Fibroblast of mammary gland (primary cell): ENCODE measurements around the gene YJEFN3.

Experiments
- DNase-seq: peaks from one replicate; pipeline ENCODE4 v3.0.0-alpha.2; 2010; ENCODE audit warnings: low read depth
- H3K4me3 ChIP-seq: 2 replicates; pipeline ENCODE4 v1.5.1; 2011; ENCODE audit warnings: low read depth, mild to moderate bottlenecking, low read length, moderate library complexity; ENCODE audit not compliant: control insufficient read depth
- TF ChIP-seq, protein P1 (sequence below): conservative IDR thresholded peaks from 2 replicates; pipeline ENCODE4 v1.5.1; 2011; ENCODE audit warnings: low read depth, low read length, inconsistent platforms; ENCODE audit not compliant: control insufficient read depth, insufficient read depth

Gene YJEFN3

DNA sequence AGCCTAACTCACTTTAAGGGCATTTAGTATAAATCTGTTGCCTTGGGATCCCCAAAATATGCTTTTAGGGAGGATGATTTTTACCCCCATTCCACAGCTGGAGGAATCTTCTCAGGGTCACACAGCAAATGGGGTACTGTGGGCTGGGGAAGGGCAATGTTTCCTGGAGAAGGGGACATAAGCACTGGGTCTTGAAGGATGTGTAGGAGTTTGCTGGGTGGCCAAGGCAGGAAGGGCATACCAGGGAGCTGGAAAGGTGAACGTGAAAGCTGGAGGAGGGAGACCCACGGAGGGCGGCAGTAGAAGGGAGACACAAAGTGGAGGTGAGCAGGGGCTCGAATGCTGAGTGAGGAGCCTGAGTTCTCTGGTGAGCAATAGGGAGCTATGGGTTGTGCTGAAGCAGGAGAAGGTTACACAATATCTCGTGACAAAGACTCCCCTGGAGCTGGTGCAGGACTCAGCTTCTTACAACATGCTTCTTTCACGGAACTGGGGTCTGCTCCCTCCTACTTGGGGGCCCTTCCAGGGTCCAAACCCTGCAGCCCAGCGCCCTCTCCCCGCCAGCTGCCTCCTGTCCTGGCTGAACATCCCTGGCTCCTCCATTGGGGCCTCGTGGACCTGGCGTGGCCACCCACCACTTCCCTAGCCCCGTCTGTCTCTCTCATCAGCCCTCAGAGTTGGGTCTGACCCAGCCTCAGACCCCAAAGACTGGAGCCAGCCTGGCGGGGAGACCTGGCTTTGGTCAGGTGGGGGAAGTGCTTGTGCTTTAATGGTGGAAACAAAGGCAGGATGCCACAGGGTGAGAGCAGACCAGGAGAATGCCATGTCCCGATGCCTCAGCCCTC is 20.4 kb downstream of the YJEFN3 start:
- peak; percentile 34 for DNase-seq
- no peak overlapping the region for H3K4me3 ChIP-seq
- TF ChIP-seq, protein P1, sequence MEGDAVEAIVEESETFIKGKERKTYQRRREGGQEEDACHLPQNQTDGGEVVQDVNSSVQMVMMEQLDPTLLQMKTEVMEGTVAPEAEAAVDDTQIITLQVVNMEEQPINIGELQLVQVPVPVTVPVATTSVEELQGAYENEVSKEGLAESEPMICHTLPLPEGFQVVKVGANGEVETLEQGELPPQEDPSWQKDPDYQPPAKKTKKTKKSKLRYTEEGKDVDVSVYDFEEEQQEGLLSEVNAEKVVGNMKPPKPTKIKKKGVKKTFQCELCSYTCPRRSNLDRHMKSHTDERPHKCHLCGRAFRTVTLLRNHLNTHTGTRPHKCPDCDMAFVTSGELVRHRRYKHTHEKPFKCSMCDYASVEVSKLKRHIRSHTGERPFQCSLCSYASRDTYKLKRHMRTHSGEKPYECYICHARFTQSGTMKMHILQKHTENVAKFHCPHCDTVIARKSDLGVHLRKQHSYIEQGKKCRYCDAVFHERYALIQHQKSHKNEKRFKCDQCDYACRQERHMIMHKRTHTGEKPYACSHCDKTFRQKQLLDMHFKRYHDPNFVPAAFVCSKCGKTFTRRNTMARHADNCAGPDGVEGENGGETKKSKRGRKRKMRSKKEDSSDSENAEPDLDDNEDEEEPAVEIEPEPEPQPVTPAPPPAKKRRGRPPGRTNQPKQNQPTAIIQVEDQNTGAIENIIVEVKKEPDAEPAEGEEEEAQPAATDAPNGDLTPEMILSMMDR, result no peak

DNA sequence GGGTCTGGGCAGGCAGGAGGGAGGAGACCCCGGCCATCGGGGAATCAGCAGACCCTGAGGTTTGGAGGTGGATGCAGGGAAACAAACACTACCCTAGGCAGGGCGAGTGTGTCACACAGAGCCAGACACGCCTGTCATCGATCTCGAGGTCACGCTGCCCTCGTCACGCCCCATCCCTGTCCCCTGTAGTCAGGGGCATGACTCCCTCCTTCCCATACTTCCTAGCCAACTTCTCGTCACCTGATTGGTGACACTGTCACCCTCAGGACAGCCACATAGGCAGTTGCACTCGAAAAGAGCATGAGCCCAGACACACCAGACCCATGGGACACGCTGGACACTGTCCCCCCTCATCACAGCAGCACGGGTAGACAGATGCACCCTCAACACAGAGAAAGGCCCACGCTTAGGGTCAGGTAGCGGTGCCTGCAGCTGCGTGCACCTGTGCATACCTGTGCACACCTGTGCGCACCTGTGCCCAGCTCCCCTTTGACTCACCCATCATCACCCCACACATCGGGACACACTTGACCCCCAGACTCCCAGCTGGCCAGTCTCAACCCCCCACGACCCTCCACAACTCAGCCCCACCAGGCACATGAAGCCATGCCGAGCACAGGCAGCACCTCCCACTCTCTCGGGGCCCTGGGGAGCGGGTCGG is 21.2 kb downstream of the YJEFN3 start:
- no peak for DNase-seq
- TF ChIP-seq, protein P1, result no peak

DNA sequence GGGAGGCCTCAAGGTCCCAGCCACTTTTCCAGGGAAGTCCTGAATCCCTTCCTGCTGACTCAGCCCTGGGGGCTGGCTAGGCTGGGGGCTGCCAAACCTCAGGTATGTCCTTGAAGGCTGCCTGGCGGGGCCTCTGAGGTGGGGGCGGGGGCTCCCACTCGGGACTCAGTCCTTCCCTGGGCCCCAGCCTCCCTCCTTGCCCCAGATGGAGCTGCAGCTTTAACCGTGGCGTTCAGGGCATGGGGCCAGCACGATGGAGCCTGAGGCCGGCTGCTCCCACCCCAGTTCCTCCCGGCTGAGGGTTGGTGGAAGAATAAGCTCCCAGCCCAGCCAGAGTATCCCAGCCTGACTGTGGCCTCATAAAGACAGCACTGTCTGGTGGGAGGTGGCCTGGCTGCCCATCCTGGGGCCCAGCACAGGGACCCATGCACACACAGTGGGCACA is 21.8 kb downstream of the YJEFN3 start:
- TF ChIP-seq, protein P1, result no peak
- no peak for DNase-seq
- no peak overlapping the region for H3K4me3 ChIP-seq

More for the DNA sequence above, 21.2 kb downstream of the YJEFN3 start:
- H3K4me3 ChIP-seq, result no peak overlapping the region

DNA sequence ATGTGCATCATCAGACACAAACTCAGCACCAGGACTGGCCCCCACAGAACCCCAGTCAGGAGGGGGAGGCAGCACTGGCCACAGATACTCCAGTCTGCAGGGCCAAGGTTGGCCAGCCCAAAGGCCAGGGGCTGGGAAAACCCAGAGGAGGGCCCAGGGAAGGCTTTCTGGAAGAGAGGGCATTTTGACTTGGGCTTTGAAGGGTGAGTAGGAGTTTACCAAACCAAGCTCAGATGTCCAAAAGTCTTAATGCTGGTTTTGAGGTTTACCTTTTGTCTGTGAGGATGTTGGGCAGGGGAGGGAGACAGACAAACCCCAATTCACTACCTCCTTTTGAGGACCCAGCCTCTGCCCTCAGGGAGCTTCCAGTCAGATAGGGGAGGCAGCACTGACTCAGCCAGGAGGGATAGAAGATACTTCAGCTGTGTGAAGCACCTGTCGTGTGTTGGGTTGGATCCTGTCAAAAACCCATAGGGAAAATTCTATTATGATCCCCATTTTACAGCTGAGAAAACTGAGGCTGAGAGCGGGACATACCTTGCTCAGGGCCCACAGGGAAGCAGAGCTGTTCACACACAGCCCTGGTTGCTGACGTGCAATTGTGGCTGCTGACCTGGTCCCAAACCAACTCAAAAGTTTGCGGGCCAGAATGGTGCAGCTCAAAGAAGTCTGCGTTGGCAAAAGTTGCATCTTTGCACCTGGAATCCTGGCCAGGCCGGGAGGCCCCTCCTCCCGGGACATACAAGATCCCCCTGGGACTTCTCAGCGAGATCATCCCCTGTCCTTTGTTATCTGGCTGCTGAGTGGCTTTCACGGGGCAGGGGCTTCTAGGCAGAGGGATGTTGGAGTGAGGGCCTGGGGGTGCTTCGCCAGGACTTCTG is 22.5 kb downstream of the YJEFN3 start:
- TF ChIP-seq, protein P1, result no peak
- no peak overlapping the region for H3K4me3 ChIP-seq
- no peak for DNase-seq

DNA sequence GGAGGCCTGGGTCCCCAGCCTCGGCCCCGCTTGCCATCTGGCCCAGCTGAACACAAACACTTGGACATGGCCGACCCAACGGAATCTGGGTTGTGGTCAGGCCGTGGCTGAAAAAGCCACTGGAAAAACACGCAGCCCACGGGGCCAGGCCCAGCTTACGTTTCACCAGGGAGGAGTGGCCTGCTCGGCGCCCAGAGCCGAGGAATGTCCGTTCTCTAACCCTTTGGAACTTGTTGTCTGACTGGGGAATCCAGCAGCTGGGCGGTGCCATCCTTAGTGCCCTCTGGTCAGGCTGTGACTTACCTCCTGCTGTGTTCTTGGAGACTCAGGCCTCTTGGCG is 23.1 kb downstream of the YJEFN3 start:
- DNase-seq, result no peak
- no peak overlapping the region for H3K4me3 ChIP-seq
- TF ChIP-seq, protein P1, result no peak

DNA sequence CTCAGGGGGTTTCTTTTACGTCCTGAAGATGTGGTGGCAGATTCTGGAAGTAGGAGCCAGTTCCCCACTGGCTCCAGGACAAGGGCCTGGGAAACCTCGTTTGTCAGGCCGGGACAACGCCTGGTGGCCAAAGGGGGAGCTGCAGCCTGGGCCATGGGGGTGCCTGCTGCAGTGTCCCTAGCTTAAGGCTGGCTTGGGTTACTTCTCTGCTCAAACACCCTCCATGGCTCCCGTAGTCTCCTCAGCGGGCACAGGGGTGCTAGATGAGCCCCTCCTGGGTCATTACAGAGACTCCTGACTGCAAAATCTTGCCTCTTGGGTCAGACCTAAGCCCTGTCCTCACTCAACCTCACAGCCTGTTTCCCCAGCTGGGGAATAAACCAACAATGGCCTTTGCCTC is 24.1 kb downstream of the YJEFN3 start:
- no peak for DNase-seq
- no peak overlapping the region for H3K4me3 ChIP-seq
- TF ChIP-seq, protein P1, result peak; percentile 57
